GM20000 (cell line): ENCODE results near the gene SLC9A2.

Experiments
- DNase-seq: peaks from one replicate; pipeline ENCODE4 v3.0.0; 2012; ENCODE audit warnings: low spot score
- TF ChIP-seq, protein P1 (sequence below): IDR thresholded peaks from 2 replicates; pipeline ENCODE4 v1.5.1; 2012; ENCODE audit warnings: mild to moderate bottlenecking, control low read depth; ENCODE audit errors: extremely low read depth, missing control alignments

SLC9A2 gene

DNA sequence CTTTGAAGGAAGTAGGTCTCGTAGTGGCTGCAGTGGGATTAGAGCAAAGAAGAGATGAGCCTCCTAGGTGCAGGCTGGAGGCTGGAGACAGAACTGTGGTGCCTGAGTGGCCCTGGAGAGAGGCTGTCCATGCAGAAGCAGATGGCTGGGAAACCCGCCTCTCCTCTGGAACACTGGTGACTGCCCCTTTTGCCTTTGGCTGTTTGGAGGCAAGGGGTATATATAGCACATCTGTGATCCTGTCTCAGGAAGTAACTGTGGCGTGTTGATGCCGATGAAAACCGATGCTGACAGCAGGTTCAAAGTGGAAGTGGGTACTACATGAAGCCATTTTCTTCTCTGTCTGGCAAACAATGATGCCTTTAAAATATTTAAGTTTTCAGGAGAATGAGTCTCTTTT lies 43.5 kb downstream of the SLC9A2 start:
- DNase-seq = no peak
- TF ChIP-seq, protein P1, sequence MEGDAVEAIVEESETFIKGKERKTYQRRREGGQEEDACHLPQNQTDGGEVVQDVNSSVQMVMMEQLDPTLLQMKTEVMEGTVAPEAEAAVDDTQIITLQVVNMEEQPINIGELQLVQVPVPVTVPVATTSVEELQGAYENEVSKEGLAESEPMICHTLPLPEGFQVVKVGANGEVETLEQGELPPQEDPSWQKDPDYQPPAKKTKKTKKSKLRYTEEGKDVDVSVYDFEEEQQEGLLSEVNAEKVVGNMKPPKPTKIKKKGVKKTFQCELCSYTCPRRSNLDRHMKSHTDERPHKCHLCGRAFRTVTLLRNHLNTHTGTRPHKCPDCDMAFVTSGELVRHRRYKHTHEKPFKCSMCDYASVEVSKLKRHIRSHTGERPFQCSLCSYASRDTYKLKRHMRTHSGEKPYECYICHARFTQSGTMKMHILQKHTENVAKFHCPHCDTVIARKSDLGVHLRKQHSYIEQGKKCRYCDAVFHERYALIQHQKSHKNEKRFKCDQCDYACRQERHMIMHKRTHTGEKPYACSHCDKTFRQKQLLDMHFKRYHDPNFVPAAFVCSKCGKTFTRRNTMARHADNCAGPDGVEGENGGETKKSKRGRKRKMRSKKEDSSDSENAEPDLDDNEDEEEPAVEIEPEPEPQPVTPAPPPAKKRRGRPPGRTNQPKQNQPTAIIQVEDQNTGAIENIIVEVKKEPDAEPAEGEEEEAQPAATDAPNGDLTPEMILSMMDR = no peak

DNA sequence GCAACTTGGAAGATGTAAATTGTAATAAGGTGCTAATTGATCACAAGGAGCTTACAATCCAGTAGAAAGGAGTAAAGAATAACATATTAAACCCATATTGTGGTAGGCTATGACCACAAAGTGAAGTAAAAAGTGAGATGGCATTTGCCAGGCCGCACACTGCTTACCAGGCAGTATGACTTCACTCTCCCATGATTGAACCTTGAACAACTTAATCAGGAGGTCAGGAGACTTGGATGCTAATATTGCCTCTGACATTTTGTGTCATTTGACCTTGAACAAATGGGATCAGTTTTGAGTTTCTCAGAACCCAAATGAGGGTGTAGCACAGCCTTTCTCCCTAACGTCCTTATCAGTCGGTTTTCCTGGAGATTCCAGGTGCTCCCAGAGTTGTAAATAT lies 44.0 kb downstream of the SLC9A2 start:
- TF ChIP-seq, protein P1 = no peak

GRCh38 chr2:102664471-102664909 lies 45.1 kb downstream of the SLC9A2 start:
- DNase-seq = peak; percentile 28
- TF ChIP-seq, protein P1 = no peak

More for the DNA sequence above, 44.0 kb downstream of the SLC9A2 start:
- DNase-seq = no peak

DNA sequence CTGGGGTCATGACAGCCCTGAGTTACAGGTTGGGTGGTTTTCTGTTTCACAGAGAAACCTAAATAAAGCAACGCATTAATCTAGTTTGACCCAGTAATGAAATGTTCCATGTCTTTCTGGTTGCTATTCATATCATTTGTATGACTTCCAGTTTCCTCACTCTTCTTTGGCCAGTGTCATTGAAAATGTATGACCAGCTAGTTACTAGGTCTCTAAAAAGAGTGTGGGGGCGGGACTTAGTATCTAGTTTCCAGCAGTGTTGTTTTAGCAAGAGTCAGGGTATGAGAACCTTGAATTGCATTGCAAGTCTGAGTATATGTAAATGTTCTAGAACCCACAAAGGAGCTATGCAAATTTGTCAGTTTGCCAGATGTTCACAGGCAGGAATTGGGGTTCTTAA lies 47.7 kb downstream of the SLC9A2 start:
- TF ChIP-seq, protein P1 = no peak
- DNase-seq = no peak

DNA sequence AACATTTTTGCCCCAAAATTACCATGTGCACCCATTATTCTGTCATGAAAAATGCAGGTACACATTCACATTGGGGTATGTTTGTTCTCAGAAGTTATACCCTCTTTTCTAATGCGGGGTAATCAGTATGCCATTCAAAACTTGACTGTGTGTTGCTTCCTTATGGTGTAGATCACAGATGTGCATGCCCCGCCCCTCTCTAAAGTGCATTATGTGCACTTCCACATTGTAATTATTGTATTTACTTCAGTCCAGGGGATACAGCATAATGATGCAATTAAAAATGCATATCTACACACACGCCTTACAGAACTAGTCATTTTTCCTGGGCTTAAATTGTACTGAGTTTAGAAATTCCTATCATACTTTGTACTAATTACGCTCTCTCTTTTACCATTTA lies 48.8 kb downstream of the SLC9A2 start:
- DNase-seq = no peak
- TF ChIP-seq, protein P1 = no peak

- TF ChIP-seq, protein P1 = no peak
- DNase-seq = no peak
These were observed 50.0 kb downstream of the SLC9A2 start for GRCh38 chr2:102669401-102669800.

- no peak for DNase-seq
- TF ChIP-seq, protein P1 = no peak
These were observed 52.9 kb downstream of the SLC9A2 start for GRCh38 chr2:102672107-102672776.
